Endothelial cell (in vitro differentiated cells): ENCODE results near the gene MYRIP. TPM values are rescaled to one million over a fixed set of nuclear protein-coding genes. Genes with fewer than 3 reads are reported as not detected.

Experiments
- DNase-seq: peaks from one replicate; pipeline ENCODE4 v3.0.0; 2021; ENCODE audit warnings: low spot score
- H3K27ac Mint-ChIP-seq: one replicate; pipeline ENCODE4 v1.8.0; 2021; ENCODE audit warnings: mixed read lengths, inconsistent platforms; ENCODE audit not compliant: unreplicated experiment
- H3K27me3 Mint-ChIP-seq: one replicate; pipeline ENCODE4 v1.8.0; 2021; ENCODE audit warnings: mild to moderate bottlenecking, moderate library complexity, mixed read lengths, inconsistent platforms; ENCODE audit not compliant: unreplicated experiment
- H3K36me3 Mint-ChIP-seq: one replicate; pipeline ENCODE4 v1.8.0; 2021; ENCODE audit warnings: mild to moderate bottlenecking, low read depth, mixed read lengths, inconsistent platforms; ENCODE audit not compliant: unreplicated experiment
- H3K4me1 Mint-ChIP-seq: one replicate; pipeline ENCODE4 v1.8.0; 2021; ENCODE audit warnings: mild to moderate bottlenecking, mixed read lengths, inconsistent platforms; ENCODE audit not compliant: unreplicated experiment
- H3K4me3 Mint-ChIP-seq: one replicate; pipeline ENCODE4 v1.8.0; 2021; ENCODE audit warnings: mild to moderate bottlenecking, mixed read lengths, inconsistent platforms; ENCODE audit not compliant: unreplicated experiment
- H3K9me3 Mint-ChIP-seq: one replicate; pipeline ENCODE4 v1.8.0; 2021; ENCODE audit warnings: mixed read lengths, inconsistent platforms; ENCODE audit not compliant: unreplicated experiment
- CTCF ChIP-seq: fragments of 200-600 bp; sonication (generic); IDR thresholded peaks from one replicate; pipeline ENCODE4 v1.5.0; 2021; ENCODE audit warnings: antibody characterized with exemption; ENCODE audit not compliant: unreplicated experiment
- total RNA-seq: library from RNA; stranded (reverse); fragmentation: NEBNext Ultra II Directional; extraction: Animal tissue kit (Norgen Biotek cat#: 25700); gene quantifications from one replicate; pipeline ENCODE4 v1.2.1, GENCODE V29; 2021; ENCODE audit not compliant: unreplicated experiment

The MYRIP gene
- total RNA-seq, 1 donor from 2014 or later = 0.49 TPM

GRCh38 chr3:40298075-40298474 is 488.7 kb downstream of the MYRIP start:
- DNase-seq = no peak
- Mint-ChIP-seq H3K27ac (no peak overlapping the region), H3K4me1 (no peaks in the 10 kb centered on the region), H3K36me3 (no peaks in the 10 kb centered on the region), H3K9me3 (no peaks in the 10 kb centered on the region), H3K27me3 (peaks cover 2% of the 10 kb centered on the region), H3K4me3 (no peak overlapping the region)
- no peak for TF ChIP-seq CTCF

- Mint-ChIP-seq H3K27me3 (no peaks in the 10 kb centered on the region), H3K9me3 (no peaks in the 10 kb centered on the region), H3K4me1 (no peaks in the 10 kb centered on the region), H3K36me3 (no peaks in the 10 kb centered on the region), H3K27ac (no peak overlapping the region), H3K4me3 (no peak overlapping the region)
- no peak for DNase-seq
- TF ChIP-seq CTCF = no peak
Observed at GRCh38 chr3:40299130-40299720, 489.8 kb downstream of the MYRIP start.

GRCh38 chr3:40299721-40300335 is 490.4 kb downstream of the MYRIP start:
- Mint-ChIP-seq H3K4me1 (no peaks in the 10 kb centered on the region), H3K36me3 (no peaks in the 10 kb centered on the region), H3K4me3 (no peak overlapping the region), H3K27me3 (no peaks in the 10 kb centered on the region), H3K9me3 (no peaks in the 10 kb centered on the region), H3K27ac (no peak overlapping the region)
- DNase-seq = no peak
- no peak for TF ChIP-seq CTCF

GRCh38 chr3:40302784-40303183 is 493.4 kb downstream of the MYRIP start:
- no peaks in the 10 kb centered on the region for H3K27me3 Mint-ChIP-seq
- H3K27ac Mint-ChIP-seq = no peak overlapping the region
- TF ChIP-seq CTCF = no peak
- no peaks in the 10 kb centered on the region for H3K36me3 Mint-ChIP-seq
- no peak overlapping the region for H3K4me3 Mint-ChIP-seq
- no peaks in the 10 kb centered on the region for H3K4me1 Mint-ChIP-seq
- H3K9me3 Mint-ChIP-seq = no peaks in the 10 kb centered on the region
- DNase-seq = no peak

GRCh38 chr3:40304352-40304751 is 494.9 kb downstream of the MYRIP start:
- Mint-ChIP-seq H3K4me3 (no peak overlapping the region), H3K4me1 (no peaks in the 10 kb centered on the region), H3K27ac (no peak overlapping the region), H3K9me3 (no peaks in the 10 kb centered on the region), H3K27me3 (no peaks in the 10 kb centered on the region), H3K36me3 (no peaks in the 10 kb centered on the region)
- no peak for TF ChIP-seq CTCF
- no peak for DNase-seq
